Esophagus muscularis mucosa (tissue), 3 donors: Measurements from ENCODE around the gene PLEKHG7.

ENCODE experiments used
- CTCF ChIP-seq, 3 experiments: fragments of 200-600 bp in 2 of 3; fragments of 450-650 bp in 1 of 3; sonication (generic) in 2 of 3; IDR thresholded peaks; one replicate each; pipeline ENCODE4 v1.5.1; 2017 to 2019; ENCODE audit warnings: antibody characterized with exemption in 3 of 3, mild to moderate bottlenecking in 2 of 3, moderate library complexity in 1 of 3
- POLR2A ChIP-seq: fragments of 450-650 bp; IDR thresholded peaks from one replicate; pipeline ENCODE4 v1.6.1; 2017; ENCODE audit warnings: antibody characterized with exemption, moderate library complexity, mild to moderate bottlenecking, low read depth
- POLR2AphosphoS5 ChIP-seq, 2 donors: sonication (generic); formaldehyde crosslinking; IDR thresholded peaks; one replicate each; pipeline ENCODE4 v1.6.1; 2017; ENCODE audit warnings: antibody characterized with exemption in 2 of 2

- TF ChIP-seq CTCF (IDR thresholded peaks at IDR 0.05) = no peak
- TF ChIP-seq POLR2A = no peak
- no peak for TF ChIP-seq POLR2AphosphoS5 (IDR thresholded peaks at IDR 0.05)
Observed at GRCh38 chr12:92696216-92696615, 6.6 kb upstream of the PLEKHG7 start.
